K562 (cell line): ENCODE measurements around the gene ABLIM2. TPM values are rescaled to one million over a fixed set of nuclear protein-coding genes. Genes with fewer than 3 reads are reported as not detected.

ENCODE experiments used
- ATAC-seq: fragments of 200-7000 bp; cut with Tn5 transposase; 3 replicates; pipeline ENCODE4 v1.9.1; 2020; ENCODE audit warnings: moderate library complexity
- BruUV-seq: library from RNA; stranded (reverse); fragments of 400-500 nt; replicated peaks from 2 replicates; lab custom pipeline; 2021; lab: Mats Ljungman, UMichigan
- CTCF ChIA-PET: fragments of 300-600 bp; formaldehyde crosslinking; extraction: SDS; loops from one replicate; lab custom pipeline; 2021; ENCODE audit warnings: low intra/inter-chr PET ratio; lab: Yijun Ruan, JAX
- POLR2A ChIA-PET: fragments of 300-600, 350-650 bp; sonication (Branson Sonifier 250); formaldehyde crosslinking; extraction: SDS; loops from one replicate; lab custom pipeline; 2021; ENCODE audit warnings: antibody characterized with exemption, inconsistent platforms; lab: Yijun Ruan, JAX
- DNase-seq, 4 experiments: peaks; one replicate each; pipeline versions ENCODE4 v3.0.0 to v3.0.0-alpha.2; 2011 to 2018; ENCODE audit warnings: low spot score in 3 of 4, mixed read lengths in 3 of 4; ENCODE audit errors: extremely low read depth in 1 of 4
- FAIRE-seq: peaks from 2 replicates; lab custom pipeline; 2011; peaks lifted over from hg19 to GRCh38; lab: Jason Lieb, UNC
- H2AFZ ChIP-seq: 2 replicates; pipeline ENCODE4 v1.6.0; 2011; ENCODE audit warnings: low read depth, low read length, control low read depth, inconsistent platforms
- H3K27ac ChIP-seq: fragments of 200-600 bp; 3 replicates; pipeline ENCODE4 v1.8.0; 2011; ENCODE audit warnings: low read depth, mild to moderate bottlenecking, control low read depth, inconsistent platforms, low read length, moderate library complexity, mixed read lengths; ENCODE audit errors: extremely low read depth
- H3K27me3 ChIP-seq, 2 experiments: fragments of 300-600 bp in 1 of 2; 2 replicates in 1 of 2; 3 replicates in 1 of 2; pipeline versions ENCODE4 v1.6.0 to v1.8.0; 2011; ENCODE audit warnings: inconsistent platforms in 2 of 2, low read length in 2 of 2, mild to moderate bottlenecking in 1 of 2, mixed read lengths in 1 of 2, moderate library complexity in 1 of 2; ENCODE audit not compliant: control insufficient read depth in 2 of 2, insufficient read depth in 2 of 2
- H3K36me3 ChIP-seq: fragments of 300-600 bp; 3 replicates; pipeline ENCODE4 v1.8.0; 2011; ENCODE audit warnings: mild to moderate bottlenecking, low read length, inconsistent platforms; ENCODE audit not compliant: control insufficient read depth, insufficient read depth
- H3K4me1 ChIP-seq, 2 experiments: fragments of 200-600 bp in 1 of 2; replicated peaks in 1 of 2; 2 replicates in 1 of 2; 3 replicates in 1 of 2; pipeline versions ENCODE4 v1.5.1 to v1.8.0; 2011; ENCODE audit warnings: inconsistent platforms in 2 of 2, low read length in 2 of 2, mild to moderate bottlenecking in 1 of 2, mixed read lengths in 1 of 2, moderate library complexity in 1 of 2; ENCODE audit not compliant: control insufficient read depth in 2 of 2, insufficient read depth in 2 of 2
- H3K4me2 ChIP-seq: 2 replicates; pipeline ENCODE4 v1.6.1; 2011; ENCODE audit warnings: low read length, control low read depth, inconsistent platforms, mixed read lengths; ENCODE audit not compliant: insufficient read depth
- H3K4me3 ChIP-seq: fragments of 200-600 bp; sonication (generic), shearing (Covaris generic); 2 replicates; pipeline ENCODE4 v1.5.1; 2016; ENCODE audit warnings: control low read depth, inconsistent platforms
- H3K79me2 ChIP-seq: fragments of 200-600 bp; 3 replicates; pipeline ENCODE4 v1.8.0; 2011; ENCODE audit warnings: low read length, inconsistent platforms; ENCODE audit not compliant: control insufficient read depth, insufficient read depth
- H3K9ac ChIP-seq, 2 experiments: 2 replicates each; pipeline versions ENCODE4 v1.6.0 to v1.6.1; 2011; ENCODE audit warnings: low read depth in 2 of 2, low read length in 2 of 2, control low read depth in 1 of 2, inconsistent platforms in 1 of 2, mild to moderate bottlenecking in 1 of 2, mixed read lengths in 1 of 2; ENCODE audit not compliant: insufficient read depth in 1 of 2
- H3K9me1 ChIP-seq: one replicate; pipeline ENCODE4 v1.6.0; 2011; ENCODE audit warnings: inconsistent platforms, mild to moderate bottlenecking, low read length, moderate library complexity; ENCODE audit not compliant: control insufficient read depth, insufficient read depth
- H3K9me3 ChIP-seq: replicated peaks from 2 replicates; pipeline ENCODE4 v1.5.1; 2011; ENCODE audit warnings: low read depth, low read length, inconsistent platforms; ENCODE audit not compliant: control insufficient read depth, insufficient read depth
- H4K20me1 ChIP-seq: replicated peaks from 2 replicates; pipeline ENCODE4 v1.6.1; 2011; ENCODE audit warnings: low read length, inconsistent platforms, mixed read lengths; ENCODE audit not compliant: control insufficient read depth, insufficient read depth
- ARNT ChIP-seq, 2 experiments: fragments of 450-650 bp; IDR thresholded peaks; 2 replicates each; pipeline ENCODE4 v1.6.1; 2016; ENCODE audit warnings: mild to moderate bottlenecking in 1 of 2
- CTCFL ChIP-seq: IDR thresholded peaks from 2 replicates; pipeline ENCODE4 v1.6.1; 2011; ENCODE audit warnings: borderline replicate concordance, low read depth, mild to moderate bottlenecking, moderate library complexity, low read length; ENCODE audit not compliant: insufficient read depth, poor library complexity, severe bottlenecking
- FOSL1 ChIP-seq: fragments of 200-800 bp; sonication (Bioruptor generic); conservative IDR thresholded peaks from 2 replicates; pipeline ENCODE4 v1.6.1; 2016; ENCODE audit warnings: missing genetic modification characterization, missing compliant biosample characterization
- HLTF ChIP-seq: fragments of 450-650 bp; IDR thresholded peaks from 2 replicates; pipeline ENCODE4 v1.6.1; 2016
- KDM1A ChIP-seq, 2 experiments: fragments of 450-650 bp; IDR thresholded peaks; 2 replicates each; pipeline ENCODE4 v1.6.1; 2016; ENCODE audit warnings: mild to moderate bottlenecking in 2 of 2
- PURB ChIP-seq: sonication (generic); formaldehyde crosslinking; IDR thresholded peaks from 2 replicates; pipeline ENCODE4 v1.9.0; 2021; ENCODE audit warnings: low read depth, mild to moderate bottlenecking, missing genetic modification reagents
- RBFOX2 ChIP-seq: fragments of 200-400 bp; formaldehyde crosslinking; IDR thresholded peaks from 2 replicates; pipeline ENCODE4 v1.6.1; 2017; ENCODE audit warnings: low read depth, mild to moderate bottlenecking, low read length, moderate library complexity
- RBM39 ChIP-seq: fragments of 200-400 bp; formaldehyde crosslinking; optimal IDR thresholded peaks from 2 replicates; pipeline ENCODE3; 2018; ENCODE audit warnings: low read depth, low read length
- RFX7 ChIP-seq: fragments of 250-450 bp; sonication (Bioruptor Pico); IDR thresholded peaks from 2 replicates; pipeline ENCODE4 v1.5.1; 2021; ENCODE audit warnings: mild to moderate bottlenecking
- SAFB ChIP-seq: fragments of 200-400 bp; formaldehyde crosslinking; IDR thresholded peaks from 2 replicates; pipeline ENCODE4 v1.6.1; 2017; ENCODE audit warnings: low read depth, low read length, borderline replicate concordance
- SNIP1 ChIP-seq: fragments of 450-650 bp; IDR thresholded peaks from 2 replicates; pipeline ENCODE4 v1.7.1; 2017; ENCODE audit warnings: low read depth, mild to moderate bottlenecking
- TEAD4 ChIP-seq, 2 experiments: sonication (generic) in 1 of 2; formaldehyde crosslinking in 1 of 2; IDR thresholded peaks; 2 replicates each; pipeline versions ENCODE4 v1.6.1 to v1.8.0; 2012 to 2022; ENCODE audit warnings: borderline replicate concordance in 1 of 2, inconsistent platforms in 1 of 2, low read length in 1 of 2, mild to moderate bottlenecking in 1 of 2, missing genetic modification reagents in 1 of 2
- TGIF2 ChIP-seq: sonication (generic); formaldehyde crosslinking; IDR thresholded peaks from 2 replicates; pipeline ENCODE4 v1.8.1; 2022; ENCODE audit warnings: mild to moderate bottlenecking, missing genetic modification reagents, moderate library complexity
- ZKSCAN1 ChIP-seq: fragments of 150-350 bp; IDR thresholded peaks from 2 replicates; pipeline ENCODE4 v1.6.1; 2016; ENCODE audit warnings: low read depth, low read length
- ZNF609 ChIP-seq: sonication (generic); formaldehyde crosslinking; IDR thresholded peaks from 2 replicates; pipeline ENCODE4 v1.8.1; 2023; ENCODE audit warnings: missing genetic modification reagents, mild to moderate bottlenecking, borderline replicate concordance
- ZNF696 ChIP-seq: fragments of 250-450 bp; sonication (Bioruptor Pico); conservative IDR thresholded peaks from 2 replicates; pipeline ENCODE4 v1.4.0; 2020; ENCODE audit warnings: mild to moderate bottlenecking, moderate library complexity
- WGBS: fragments of 100-300 bp; shearing (Covaris generic); methylation state at CpG from one replicate; pipeline ENCODE4 v1.1.6; 2016; ENCODE audit warnings: low coverage, mixed read lengths; ENCODE audit not compliant: insufficient coverage; ENCODE audit errors: missing lambda C conversion rate; 5-methylcytosine and 5-hydroxymethylcytosine counted together
- in situ Hi-C: fragments of 300-500 bp; cut with MboI; formaldehyde crosslinking; loops from 4 replicates; pipeline ENCODE4 v1.15.0; 2018; ENCODE audit warnings: inconsistent platforms, mixed read lengths
- intact Hi-C: fragments of 100-400 bp; cut with micrococcal nuclease; formaldehyde crosslinking; loops from 2 replicates; pipeline ENCODE4 v1.14.2; 2022
- polyA plus RNA-seq, 8 experiments: library from polyadenylated mRNA; depleted of rRNA in 4 of 8; stranded (reverse) in 5 of 8; unstranded in 3 of 8; fragments of >200 nt; fragmentation: Nextera tagmentation in 2 of 8; fragmentation: Illumina TruSeq in 1 of 8; extraction: Ambion mirVana in 2 of 8; extraction: Trizol in 1 of 8; gene quantifications; 2 replicates each; pipeline versions ENCODE4 v1.2.1 to v1.2.3, GENCODE V29; 2011 to 2014; ENCODE audit warnings: inconsistent platforms in 1 of 8, missing spikeins in 1 of 8
- total RNA-seq, 7 experiments: library from RNA; depleted of rRNA in 6 of 7; stranded (reverse); fragments of >200 nt in 6 of 7; fragmentation: Illumina TruSeq in 2 of 7; extraction: Trizol in 2 of 7; gene quantifications; 2 replicates each; pipeline versions ENCODE4 v1.2.1 to v1.2.3, GENCODE V29; 2011 to 2021; ENCODE audit warnings: low replicate concordance in 1 of 7

Gene ABLIM2
- total and polyA plus RNA-seq, 9 of the 15 experiments (the other 6 are each of a cell fraction or from before 2014, with no cell fraction given): not detected

DNA sequence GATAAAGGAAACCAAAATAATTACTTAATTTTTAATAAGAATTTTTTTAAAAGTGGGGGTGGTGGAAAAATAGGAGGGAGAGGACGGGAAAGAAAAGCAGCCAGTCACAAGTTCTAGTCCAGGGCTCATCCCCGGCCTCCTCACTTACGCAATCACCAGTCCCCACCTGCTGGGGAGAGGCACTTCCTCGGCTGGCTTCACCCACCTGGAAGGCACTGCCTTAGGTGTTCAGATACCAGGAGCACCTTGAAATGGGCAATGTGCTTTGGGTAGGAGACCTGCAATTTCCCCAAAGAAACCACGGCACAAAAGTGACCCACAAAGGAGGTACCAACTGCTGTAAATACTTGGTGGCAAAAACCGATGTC lies 242.8 kb downstream of the ABLIM2 start:
- H3K4me2 ChIP-seq: no peak overlapping the region
- H3K36me3 ChIP-seq: no peaks in the 10 kb centered on the region
- no peak overlapping the region for H2AFZ ChIP-seq
- H3K27ac ChIP-seq: no peak overlapping the region
- ChIA-PET CTCF (no interaction called here), POLR2A (no interaction called here)
- BruUV-seq: no TSS peak
- FAIRE-seq (no peak), DNase-seq (no peak), ATAC-seq (no peak)
- TF ChIP-seq TEAD4 (IDR thresholded peaks at IDR 0.05; ENCODE audit: low read length) (no peak), TEAD4 (CRISPR knock-in tag; IDR thresholded peaks at IDR 0.05; ENCODE audit: borderline replicate concordance) (no peak), ARNT (IDR thresholded peaks at IDR 0.05) (no peak), ZNF609 (no peak), RBFOX2 (no peak), SNIP1 (no peak), KDM1A (IDR thresholded peaks at IDR 0.05) (no peak), SAFB (no peak), HLTF (no peak), FOSL1 (no peak), CTCFL (no peak), ZKSCAN1 (no peak), RBM39 (no peak), PURB (CRISPR knock-in tag) (no peak), TGIF2 (CRISPR knock-in tag) (no peak), ZNF696 (CRISPR knock-in tag) (no peak), RFX7 (CRISPR knock-in tag) (no peak)
- H3K9ac ChIP-seq: no peak overlapping the region
- intact Hi-C loops (no loop called here), in situ Hi-C loops (no loop called here)
- H3K79me2 ChIP-seq: no peaks in the 10 kb centered on the region
- H3K4me3 ChIP-seq: no peak overlapping the region
- peaks cover 9 to 29% of the 10 kb centered on the region in 2 experiments; a peak in 3 of 5 replicates for H3K27me3 ChIP-seq
- H3K9me1 ChIP-seq: no peaks in the 10 kb centered on the region
- H3K9me3 ChIP-seq: no peaks in the 10 kb centered on the region
- peaks cover 0 to 9% of the 10 kb centered on the region in 2 experiments; a peak in 1 of 5 replicates for H3K4me1 ChIP-seq
- no peaks in the 10 kb centered on the region; the same call in 1 of the 2 replicates for H4K20me1 ChIP-seq
- 0% methylated on average over 5 of the region's 6 CpGs for WGBS
